NCI-H2227 (cell line): Measurements from ENCODE around the gene KRT28.

Source experiments
- DNase-seq: peaks from one replicate; lab custom pipeline; 2025; ENCODE audit not compliant: unreplicated experiment; lab: John Stamatoyannopoulos, UW

KRT28 gene, protein sequence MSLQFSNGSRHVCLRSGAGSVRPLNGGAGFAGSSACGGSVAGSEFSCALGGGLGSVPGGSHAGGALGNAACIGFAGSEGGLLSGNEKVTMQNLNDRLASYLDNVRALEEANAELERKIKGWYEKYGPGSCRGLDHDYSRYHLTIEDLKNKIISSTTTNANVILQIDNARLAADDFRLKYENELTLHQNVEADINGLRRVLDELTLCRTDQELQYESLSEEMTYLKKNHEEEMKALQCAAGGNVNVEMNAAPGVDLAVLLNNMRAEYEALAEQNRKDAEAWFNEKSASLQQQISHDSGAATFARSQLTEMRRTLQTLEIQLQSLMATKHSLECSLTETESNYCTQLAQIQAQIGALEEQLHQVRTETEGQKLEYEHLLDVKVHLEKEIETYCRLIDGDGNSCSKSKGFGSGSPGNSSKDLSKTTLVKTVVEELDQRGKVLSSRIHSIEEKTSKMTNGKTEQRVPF

DNA sequence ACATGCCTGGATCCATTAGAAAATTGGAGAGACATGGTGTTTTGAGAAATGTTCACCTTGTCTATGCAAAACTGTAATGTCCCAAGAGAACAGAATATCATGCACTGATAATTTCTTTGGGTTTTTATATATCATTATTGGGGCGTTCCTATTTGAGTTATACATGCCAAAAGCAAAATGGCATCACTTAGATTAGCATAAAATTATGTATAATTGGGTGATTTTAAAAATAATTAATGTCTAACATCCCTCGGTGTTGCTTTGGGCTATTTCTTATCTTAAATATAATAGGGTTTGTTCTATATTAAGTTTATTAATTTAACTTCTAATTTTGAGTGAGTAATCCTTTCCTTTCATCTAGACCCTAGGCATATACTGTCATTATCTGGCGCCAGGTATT lies at the start of gene KRT28:
KRT28 (minus strand) TSS at position 101 of the 400 bp plus-strand sequence; CDS start at position 35, 66 bp downstream.
- no peak for DNase-seq

DNA sequence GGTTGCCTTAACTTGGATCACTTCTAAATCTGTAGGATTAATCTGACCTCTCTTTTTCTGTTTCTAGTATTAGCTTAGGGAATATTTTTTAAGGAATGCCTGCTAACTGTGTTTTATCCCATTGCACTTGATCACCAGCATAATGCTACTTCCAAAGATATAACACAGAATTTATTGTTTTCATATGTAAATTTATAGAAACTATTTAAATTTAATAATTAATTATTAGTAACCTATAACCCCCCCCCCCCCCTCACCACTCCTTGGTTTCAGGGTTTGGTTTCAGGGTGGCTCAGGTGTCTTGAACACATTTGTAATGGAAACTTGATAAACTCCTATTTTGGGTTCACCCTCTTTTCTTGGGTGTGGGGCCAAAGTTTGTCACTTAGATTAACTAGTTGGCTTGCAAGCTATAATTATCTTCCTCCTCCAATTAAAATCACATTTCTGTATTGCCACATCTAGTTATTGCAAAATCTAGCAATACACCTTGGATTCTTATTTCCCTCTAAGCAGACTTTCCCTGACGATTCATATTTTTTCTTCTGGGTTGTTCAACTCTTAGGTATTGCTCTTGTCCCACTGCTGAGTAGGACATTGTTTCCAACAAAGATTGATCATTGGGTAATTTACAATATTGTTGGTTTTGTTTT lies 49.0 kb upstream of the KRT28 start:
- DNase-seq, result no peak

DNA sequence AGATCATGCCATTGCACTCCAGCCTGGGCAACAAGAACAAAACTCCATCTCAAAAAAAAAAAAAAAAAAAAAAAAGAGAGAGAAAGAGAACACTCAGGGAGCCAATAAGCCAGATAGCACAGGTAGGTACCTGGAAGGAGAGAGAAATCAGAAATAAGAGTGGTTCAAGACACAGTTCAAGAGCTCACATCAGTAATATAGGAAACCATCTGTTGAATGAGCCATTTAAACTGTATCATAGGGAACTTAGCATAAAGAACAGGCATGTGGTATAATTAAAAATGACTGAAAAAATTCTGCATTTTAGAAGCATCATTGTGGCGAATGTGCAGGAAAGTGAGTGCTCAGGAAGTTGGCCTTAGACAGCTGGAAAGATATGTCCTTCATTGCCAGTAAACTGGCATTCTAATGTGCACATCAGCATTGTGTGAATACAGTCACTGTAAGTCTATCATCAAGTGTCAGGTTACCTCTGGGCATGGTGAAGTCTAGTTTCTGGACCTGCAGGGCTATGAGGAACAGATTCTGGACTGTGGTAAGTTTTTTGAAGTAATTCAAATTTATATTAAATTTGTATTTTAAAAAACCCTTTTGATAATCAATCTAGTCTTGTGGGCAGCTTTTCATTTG lies 46.9 kb upstream of the KRT28 start:
- no peak for DNase-seq

DNA sequence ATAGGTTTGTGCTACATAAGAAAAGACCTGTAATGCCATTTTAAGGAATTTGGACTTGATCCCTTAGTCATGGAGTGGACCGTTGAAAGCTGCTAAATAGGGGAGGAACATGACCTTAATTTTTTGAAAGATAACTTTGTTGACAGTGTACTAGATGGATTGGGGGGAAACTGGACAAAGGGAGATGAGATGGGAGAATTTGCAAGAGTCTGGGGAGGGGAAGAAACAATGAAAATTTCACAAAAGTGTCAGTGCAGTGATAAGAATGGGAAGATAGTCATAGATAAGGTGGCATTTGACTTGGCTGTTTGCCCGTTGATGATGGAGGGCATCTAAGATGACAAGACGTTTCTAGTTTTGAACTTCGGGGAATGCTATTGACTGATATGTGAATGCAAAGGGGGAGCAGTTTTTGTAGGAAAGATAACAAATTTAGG lies 44.9 kb upstream of the KRT28 start:
- DNase-seq, result no peak

DNA sequence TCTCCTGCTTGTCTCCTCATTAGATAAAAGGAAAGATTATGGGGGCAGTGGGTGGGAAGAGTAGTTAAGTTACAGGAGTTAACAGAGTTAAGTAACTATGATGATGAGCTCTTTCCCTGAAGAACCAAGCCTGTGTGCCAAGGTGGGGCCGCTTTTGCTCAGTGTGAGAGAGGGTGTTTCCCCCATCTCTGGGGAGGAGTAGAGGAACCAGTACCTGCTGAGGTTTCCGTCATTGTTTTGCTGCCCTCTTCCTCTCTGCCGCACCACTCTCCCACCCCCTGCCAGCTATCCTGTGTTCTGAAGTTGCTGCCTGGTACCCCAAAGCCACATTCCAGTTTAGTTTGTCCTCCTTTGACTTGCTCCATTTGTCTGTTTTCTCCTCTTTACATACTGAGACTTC lies 43.5 kb upstream of the KRT28 start:
- DNase-seq, result no peak

DNA sequence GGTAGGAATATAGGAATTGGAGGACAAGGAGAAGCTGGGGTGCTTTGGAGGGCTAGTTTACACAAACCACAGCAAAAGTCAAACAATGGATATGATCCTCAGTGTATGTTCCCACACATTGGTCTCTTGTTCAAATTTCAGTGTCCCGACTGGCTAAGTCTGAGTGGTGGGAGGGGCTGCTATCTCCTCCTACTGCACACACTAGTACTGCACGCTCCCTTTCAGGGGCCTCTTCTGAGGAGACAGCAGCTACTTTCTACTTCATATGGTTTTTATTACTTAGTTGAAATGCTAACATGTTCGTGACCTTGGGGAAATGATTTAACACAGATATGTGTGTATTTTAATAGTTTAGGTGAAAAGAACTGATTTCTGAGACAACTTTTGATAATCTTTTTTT lies 41.5 kb upstream of the KRT28 start:
- no peak for DNase-seq

DNA sequence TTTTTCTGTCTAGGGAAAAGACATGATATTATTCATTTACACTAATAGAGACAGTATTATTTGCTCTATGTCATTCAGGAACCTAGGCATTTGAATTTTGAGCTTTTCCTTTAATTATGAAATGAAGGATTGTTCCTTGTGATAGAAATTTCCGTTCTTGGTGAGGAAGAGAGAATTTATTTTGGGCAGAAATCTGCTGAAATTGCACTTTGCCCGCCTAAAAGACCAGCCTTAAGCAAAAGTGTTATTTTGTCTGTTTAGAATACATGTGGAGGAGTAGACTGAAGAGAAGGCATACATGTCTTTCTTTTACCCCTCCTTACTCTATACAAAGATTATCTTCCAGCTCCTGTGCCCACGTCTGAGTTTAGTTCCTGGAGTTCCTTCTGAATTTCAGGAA lies 39.4 kb upstream of the KRT28 start:
- no peak for DNase-seq

DNA sequence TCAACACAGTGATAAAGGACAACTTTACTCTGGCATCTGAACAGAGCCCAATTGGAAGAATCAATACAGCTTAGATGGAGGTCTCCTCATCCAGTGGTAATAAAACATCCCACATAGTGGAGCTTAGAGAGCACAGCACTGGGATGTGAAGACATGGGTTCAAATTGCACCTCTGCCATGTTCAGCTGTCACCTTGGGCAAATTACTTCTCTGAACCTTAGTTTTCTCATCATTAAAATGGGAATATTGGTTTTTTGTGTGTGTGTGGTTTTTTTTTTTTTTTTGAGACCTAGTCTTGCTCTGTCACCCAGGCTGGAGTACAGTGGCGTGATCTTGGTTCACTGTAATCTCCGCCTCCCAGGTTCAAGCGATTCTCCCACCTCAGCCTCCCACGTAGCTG lies 36.3 kb upstream of the KRT28 start:
- DNase-seq, result no peak

DNA sequence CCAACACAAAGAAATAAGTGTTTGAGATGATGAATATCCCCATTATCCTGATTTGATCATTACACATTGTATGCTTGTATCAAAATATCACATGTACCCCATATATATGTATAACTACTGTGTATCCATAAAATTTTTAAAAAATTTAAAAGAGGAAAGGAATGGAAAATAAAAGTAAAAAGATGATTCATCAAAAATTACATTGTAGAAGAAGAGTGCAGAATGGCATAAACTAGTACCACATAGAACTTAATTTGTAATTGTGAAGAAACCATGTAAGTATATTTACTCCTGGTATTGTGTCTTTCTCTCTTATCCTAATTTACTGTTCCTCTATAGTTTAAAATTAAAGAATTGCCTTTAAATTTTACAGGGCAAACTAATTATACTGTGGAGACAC lies 34.1 kb upstream of the KRT28 start:
- DNase-seq, result no peak

DNA sequence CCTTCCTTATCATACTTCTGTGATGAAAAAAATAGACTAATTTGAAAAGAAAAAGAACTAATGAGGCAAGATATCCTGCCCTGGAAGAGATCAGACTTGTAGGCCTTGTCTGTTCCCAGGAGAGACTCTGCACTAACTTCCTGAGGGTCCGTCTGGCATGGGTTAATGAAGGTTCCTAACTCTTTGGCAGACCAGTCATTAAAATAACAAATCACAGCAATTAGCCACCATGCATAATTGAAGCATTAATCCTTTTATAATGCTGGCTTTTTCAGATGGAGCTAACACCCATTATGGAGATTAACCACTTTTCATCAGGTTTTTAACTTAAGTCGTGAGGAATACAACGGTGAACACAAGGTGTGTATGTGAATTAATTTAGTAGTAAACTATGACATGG lies 33.1 kb upstream of the KRT28 start:
- no peak for DNase-seq

DNA sequence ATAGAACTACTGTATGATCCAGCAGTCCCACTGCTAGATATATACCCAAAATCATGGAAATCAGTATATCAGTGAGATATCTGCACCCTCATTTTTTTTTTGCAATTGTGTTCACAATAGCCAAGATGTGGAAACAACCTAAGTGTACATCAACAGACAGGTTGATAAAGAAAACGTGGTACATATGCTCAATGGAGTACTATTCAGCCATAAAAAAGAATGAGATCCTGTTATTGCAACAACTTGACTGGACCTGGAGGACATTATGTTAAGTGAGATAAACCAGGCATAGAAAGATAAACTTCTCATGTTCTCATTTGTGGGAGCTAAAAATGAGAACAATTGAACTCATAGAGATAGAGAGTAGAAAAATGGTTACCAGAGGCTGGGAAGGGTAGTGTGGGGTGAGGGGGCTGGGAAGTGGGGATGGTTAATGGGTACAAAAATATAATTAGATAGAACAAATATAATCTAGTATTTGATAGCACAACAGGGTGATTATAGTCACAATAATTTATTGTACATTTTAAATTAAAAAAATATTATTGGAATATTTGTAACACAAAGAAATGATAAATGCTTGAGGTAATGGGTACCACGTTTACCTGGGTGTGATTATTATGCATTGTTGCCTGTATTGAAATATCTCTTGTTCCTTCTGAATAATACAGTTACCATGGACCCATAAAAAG lies 30.5 kb upstream of the KRT28 start:
- DNase-seq, result no peak

DNA sequence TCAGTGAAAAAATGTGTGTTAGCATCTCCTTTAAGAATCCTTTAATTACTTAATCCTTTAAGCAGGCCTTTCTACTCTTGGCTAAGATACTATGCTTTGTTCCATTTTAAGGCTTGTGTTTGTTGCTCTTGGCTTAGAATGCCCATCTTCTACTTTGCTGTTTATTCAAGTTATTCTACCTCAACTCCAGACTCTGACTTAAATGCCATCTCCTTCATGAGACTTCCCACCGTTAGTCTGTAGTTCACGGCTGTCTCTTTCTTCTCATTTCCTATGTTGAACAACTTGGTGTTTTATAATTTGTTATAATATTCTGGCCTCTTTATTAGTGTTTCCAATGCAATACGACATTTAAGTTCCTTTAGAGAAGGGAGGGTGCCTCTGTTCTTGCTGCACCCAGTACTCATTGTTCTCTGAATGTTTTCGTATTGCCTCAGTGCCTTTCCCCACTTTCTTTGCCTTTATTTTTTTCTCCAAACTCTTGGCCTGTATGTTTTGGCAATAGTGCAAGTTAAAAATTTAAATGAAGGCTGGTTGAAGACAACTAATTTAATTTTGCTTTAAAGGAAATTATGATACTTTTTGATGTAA lies 28.8 kb upstream of the KRT28 start:
- DNase-seq, result no peak

DNA sequence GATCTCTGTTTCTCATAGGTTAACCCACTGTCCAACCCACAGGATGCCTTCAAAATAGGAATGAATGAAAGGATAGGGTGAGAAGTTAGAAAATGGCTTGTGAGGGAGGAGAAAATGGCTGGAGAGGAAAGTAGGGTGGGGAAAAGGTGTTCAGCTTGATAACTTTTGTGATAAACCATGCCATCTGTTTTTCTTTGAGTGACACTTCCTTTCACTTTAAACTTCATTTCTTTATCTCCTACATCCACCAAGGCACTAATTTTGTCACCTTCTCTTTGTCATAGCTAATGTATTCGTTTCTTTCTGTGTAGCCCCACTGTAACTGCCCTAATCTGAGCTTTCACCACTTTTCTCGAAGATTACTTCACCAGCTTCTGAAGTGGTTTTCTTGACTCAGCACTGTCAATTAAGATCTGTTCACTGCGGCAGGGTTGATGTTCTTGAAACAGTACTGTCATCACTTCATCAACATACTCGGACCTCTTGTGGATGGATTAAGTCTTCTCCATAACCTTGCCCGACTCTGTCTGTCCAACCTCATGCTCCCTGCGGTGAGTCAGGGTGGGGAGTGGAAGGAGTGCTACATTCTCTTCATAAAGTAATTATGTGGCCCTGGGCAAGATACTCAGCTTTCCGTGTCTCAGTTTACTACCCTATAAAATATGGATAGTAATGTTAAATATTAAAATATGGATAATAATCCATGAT lies 28.1 kb upstream of the KRT28 start:
- peak; percentile 46 for DNase-seq

DNA sequence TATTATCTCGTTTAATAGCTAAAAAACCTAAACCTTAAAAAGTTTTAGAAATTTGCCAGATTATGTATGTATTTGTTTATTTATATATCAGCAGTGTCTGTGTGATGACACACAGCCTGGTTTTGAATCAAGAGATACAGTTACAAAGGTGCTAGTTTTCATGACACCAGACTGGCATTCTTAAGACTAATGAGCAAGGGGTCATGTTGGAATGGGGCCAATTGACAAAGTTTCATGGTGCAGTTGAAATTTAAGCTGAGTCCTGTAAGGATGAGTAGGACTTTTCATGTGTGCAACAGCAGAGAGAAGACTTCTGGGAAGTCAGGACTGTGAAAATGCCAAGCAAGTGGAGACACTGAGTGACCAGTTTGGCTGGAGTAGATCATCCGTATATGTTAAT lies 25.8 kb upstream of the KRT28 start:
- DNase-seq, result no peak

DNA sequence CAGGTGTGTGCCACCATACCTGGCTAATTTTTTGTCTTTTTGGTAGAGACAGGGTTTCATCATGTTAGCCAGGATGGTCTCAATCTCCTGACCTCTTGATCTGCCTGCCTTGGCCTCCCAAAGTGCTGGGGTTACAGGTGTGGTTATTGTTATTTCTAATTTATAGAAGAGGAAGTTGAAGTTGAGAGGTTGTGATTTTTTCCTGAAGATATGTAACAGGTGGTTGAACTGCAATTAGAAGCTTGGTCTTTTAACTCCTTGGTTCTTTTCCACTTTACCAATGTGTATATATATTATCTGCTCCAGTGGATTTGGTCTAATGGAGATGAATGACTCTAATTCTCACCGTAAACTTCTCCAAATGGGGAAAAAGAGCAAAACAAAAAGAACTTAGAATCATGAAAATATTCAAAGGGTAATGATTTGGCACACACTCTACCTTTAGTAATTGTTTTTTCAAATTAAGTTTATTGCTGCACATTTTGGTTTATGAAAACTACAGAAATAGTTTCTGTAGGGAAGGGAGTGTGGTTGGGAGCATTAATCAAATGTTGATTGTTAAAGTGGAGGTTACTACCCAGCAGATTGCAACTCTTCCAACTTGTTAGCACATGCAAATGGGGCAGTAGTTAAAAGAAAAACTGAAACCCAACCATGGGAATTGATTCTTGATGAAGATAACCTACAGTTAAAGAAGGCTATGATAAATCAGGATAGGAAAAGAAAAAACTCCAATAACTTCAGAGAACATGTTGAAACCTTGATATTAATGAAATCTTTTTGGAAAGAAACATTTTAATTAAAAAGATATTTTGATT lies 24.5 kb upstream of the KRT28 start:
- DNase-seq, result no peak

DNA sequence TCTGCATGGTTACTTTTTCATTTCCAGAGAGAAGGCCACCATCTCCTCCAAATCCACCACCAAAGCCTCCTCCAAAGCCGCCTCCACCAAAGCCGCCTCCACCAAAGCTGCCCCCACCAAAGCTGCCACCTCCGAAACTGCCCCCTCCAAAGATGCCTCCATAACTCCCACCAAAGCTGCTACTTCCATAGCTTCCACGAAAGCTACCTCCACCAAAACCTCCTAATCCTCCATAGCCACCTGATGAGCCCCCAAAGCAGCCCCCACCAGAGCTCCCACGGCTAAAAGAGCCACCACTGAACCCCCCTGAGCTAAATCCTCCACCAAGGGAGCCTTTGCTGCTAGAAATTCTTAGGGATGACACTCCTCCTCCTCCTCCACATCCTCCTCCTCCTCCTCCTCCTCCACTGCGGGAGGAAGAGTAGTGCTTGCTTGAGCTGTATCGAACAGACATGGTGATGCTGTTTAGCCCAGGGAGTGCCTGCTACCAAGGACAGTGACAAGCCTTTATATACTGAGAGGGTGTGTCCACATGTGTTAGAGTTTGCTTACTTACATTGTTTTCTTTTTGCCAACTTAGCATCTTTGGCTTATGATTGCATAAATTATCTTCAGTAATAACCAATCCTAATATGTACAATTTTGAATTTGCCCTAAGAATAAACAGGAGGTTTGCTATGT lies 22.5 kb upstream of the KRT28 start, which contains the start of gene KRT10:
KRT10 (minus strand) TSS at position 483 of the 681 bp plus-strand sequence; CDS start at position 454, 29 bp downstream.
- no peak for DNase-seq

DNA sequence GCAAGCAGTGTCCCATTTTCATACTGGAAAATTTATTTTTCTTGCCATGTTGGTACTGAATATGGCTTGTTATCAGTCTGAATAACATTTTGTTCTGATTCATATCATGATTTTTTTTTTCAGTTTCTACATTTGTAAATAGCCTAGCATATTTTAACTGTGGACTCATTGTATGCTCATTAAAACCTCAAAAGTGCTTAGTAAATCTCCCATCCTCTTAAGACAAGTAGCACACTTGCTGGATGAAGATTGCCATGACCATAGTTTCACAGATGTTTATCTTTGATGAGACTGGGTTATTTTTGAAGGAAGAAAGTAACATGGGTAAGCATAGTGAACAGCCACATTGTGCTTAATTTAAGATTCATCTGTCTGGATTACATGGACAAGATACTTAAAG lies 21.8 kb upstream of the KRT28 start:
- DNase-seq, result no peak

DNA sequence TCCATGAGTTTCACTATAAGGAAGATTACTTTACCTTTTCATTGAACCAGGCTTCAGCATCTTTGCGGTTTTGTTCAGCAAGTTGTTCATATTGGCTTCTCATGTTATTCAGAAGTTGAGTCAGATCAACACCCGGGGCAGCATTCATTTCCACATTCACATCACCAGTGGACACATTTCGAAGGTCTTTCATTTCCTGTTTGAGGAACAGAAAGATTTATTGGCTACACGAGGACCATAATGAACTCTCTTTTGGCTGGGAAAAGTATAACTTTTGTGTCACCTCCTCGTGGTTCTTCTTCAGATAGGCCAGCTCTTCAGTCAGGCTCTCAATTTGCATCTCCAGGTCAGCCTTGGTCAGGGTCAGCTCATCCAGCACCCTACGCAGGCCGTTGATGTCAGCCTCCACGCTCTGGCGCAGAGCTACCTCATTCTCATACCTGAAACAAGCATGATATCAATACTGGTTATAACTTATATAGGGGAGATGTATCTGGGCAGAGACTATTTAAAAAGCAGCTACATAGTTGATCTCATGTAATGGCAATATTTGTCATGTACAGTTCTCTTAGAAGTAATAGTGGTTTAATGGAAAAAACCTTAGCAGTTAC lies 20.6 kb upstream of the KRT28 start:
- no peak for DNase-seq
